Measurements from ENCODE around the gene CTAG2.
"Not testable (repeated sequence)": the region's sequence is repeated elsewhere in the genome, so short reads cannot be mapped to it uniquely, and the experiment has no call there.

GRCh38 chrX:154653413-154653812, at the start of gene CTAG2:
- not testable (repeated sequence) for TF ChIP-seq CTCF, POLR2A (IDR thresholded peaks at IDR 0.05)
